ENCODE data around the gene SORBS2.

Gene SORBS2

DNA sequence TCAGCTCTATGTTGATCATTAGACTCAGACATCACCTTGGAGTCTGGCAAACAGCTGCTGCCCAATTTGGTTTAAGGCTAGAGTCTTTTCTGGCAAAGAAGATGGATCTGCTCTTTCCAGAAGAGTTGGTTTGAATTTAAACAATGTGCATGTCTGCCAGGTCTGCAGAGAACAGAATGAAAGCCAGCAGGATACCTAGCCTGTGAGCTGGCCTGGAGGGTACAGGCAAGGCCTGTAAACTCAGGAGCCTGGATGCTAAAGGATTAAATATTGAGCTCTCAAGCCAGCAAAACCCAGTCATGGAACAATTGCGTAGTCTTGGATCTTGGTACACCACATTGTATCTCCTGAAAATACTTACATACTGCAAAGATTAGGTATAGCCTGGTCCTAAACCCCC lies 261.1 kb downstream of the SORBS2 start:
- no peak for DNase-seq (ENCODE audit: low read depth)

GRCh38 chr4:185549095-185549639 lies 262.8 kb downstream of the SORBS2 start:
- DNase-seq (ENCODE audit: low read depth) = no peak

DNA sequence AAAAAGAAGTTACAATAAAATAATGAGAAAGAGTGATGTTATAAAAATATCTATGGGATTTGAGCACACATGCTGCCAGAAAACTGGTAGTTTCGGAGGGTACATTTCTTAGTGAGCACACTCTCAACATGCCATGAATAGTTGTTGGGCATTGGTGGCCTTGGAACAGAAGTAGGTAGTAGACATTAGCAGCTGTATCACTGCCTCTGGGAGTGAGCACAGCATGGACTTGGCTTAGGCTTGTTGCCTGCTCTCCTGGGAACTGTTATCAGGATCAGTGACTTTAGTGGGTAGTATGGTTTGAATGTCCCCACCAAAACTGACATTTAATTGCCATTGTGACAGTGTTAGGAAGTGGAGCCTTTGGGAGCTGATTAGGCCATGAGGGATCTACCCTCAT lies 263.4 kb downstream of the SORBS2 start:
- no peak for DNase-seq (ENCODE audit: low read depth)

- DNase-seq (ENCODE audit: low read depth) = no peak
These were observed 265.7 kb downstream of the SORBS2 start for GRCh38 chr4:185546335-185546734.

- DNase-seq (ENCODE audit: low read depth) = no peak
These were observed 269.2 kb downstream of the SORBS2 start for GRCh38 chr4:185542626-185543315.

DNA sequence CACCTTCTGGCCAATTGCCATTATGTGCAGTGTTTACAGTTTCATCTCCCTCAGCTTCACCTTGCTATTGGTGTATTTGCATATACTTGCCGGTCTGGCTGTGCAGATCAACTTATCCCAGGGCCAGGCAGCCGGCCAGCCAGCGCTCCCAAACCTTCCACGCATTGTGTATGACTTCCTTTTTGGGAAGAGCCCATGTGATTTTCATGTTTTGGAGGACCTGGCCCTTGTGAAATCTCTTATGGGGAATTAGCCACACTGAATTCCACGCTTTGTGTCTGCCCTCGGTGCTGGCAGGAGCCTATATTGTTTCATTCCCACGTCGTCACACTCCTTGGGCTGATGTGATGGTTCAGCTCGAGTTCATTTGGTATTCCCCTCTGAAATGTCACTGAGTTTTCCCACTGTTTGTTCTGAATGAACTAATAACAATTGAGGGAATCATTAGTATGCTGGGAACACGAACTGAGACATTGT lies 270.7 kb downstream of the SORBS2 start:
- DNase-seq (ENCODE audit: low read depth) = no peak

- DNase-seq (ENCODE audit: low read depth) = no peak
These were observed 271.4 kb downstream of the SORBS2 start for GRCh38 chr4:185540487-185541120.

GRCh38 chr4:185540040-185540439 lies 272.0 kb downstream of the SORBS2 start:
- no peak for DNase-seq (ENCODE audit: low read depth)

DNA sequence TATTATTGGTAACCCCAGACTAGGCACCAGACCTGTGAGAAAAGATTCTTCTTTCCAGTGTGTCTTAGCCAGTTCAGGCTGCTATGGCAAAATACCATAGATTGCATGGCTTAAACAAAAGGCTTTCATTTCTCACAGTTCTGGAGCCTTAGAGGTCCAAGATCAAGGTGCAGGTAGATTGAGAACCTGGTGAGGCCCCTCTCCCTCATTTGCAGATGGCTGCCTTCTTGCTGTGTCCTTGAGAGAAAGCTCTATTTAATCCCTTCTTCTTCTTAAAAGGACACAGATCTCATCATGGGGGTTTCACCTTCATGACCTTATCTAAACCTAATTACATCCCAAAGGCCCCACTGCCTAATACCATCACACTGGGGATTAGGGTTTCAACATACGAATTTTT lies 273.2 kb downstream of the SORBS2 start:
- no peak for DNase-seq (ENCODE audit: low read depth)

DNA sequence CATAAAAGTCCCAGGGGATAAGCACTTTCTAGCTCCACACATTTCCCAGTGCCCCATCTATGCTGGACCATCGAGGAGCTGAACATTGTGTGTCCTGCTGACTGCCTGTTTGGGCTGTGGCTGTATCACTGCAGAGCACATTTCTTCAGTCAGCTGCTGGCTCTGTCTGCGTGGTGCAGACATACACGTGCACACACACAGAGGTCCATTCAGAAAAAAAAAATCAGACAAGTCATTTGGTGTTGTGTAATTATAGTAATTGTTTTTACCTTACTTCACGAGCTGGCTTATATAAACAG lies 275.6 kb downstream of the SORBS2 start:
- no peak for DNase-seq (ENCODE audit: low read depth)

DNA sequence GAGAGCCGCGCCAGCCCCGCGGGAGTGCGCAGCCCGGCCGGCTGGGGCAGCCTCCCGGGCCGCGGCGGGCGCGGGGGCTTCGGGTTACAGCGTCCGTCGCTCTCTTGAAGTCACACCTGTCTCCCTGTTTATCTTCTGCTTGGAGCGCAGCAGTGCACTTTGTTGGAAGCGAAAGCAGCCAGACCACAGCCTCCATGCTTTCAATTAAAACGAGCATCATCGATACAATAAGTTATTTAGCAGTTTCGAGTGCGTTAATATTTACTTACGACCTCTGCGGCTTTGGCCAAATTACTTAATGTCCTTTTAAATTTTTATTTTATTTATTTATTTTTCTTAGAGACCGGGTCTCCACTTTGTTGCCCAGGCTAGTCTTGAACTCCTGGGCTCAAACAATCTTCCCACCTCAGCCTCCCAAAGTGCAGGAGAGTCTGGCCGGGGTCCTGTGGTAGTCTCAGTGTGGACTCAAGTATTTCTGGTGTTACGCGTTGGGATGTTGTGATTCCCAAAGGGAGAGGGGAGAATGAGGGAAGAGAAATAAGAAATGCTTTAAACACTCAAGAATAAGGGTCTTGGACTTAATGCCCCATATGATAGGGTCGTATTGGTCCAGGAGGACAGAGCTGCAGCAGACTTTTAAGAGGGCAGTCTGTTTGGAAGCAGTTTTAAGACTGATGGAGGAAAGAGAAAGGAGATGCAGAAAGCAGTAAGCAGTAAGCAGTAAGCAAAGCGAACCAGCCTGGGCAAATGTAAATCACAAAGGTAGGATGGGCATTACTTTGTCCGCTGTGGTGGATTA lies 276.2 kb downstream of the SORBS2 start:
- DNase-seq (ENCODE audit: low read depth) = no peak

Measured in stimulated activated CD4-positive, alpha-beta T cell treated with anti-CD3 and anti-CD28 coated beads, Interleukin-2, amount 100 ng/mL, for 4 hours (primary cell).